ENCODE data around the gene SERP2. TPM values are rescaled to one million over a fixed set of nuclear protein-coding genes. Genes with fewer than 3 reads are reported as not detected.
"Not testable (repeated sequence)": the region's sequence is repeated elsewhere in the genome, so short reads cannot be mapped to it uniquely, and the experiment has no call there.

Gene SERP2
- not detected in 2 replicates for total RNA-seq (2014; rRNA removed; shearing (Covaris generic); ENCODE audit: low replicate concordance)

GRCh38 chr13:44373601-44374347, at the start of gene SERP2:
Gene SERP2, plus strand, starts transcription at chr13:44373824. Its CDS starts 202 bp downstream, at chr13:44374026.
- Histone ChIP-seq H3K4me3 (no peak within 1 kb of the TSS), H3K9me3 (no peaks in the 10 kb centered on the region), H3K27me3 (no peaks in the 10 kb centered on the region), H3K36me3 (no peaks in the 10 kb centered on the region)
- no peak for DNase-seq

GRCh38 chr13:44326961-44327360, 46.7 kb upstream of the SERP2 start:
- Histone ChIP-seq H3K27me3 (no peaks in the 10 kb centered on the region), H3K36me3 (no peaks in the 10 kb centered on the region), H3K9me3 (peaks cover 4% of the 10 kb centered on the region), H3K4me3 (no peak overlapping the region)
- DNase-seq, result no peak

- H3K4me3 ChIP-seq, H3K36me3 ChIP-seq, DNase-seq, H3K9me3 ChIP-seq, H3K27me3 ChIP-seq: not testable (repeated sequence)
Measured at GRCh38 chr13:44329041-44329440, 44.6 kb upstream of the SERP2 start.

- DNase-seq, result no peak
- Histone ChIP-seq H3K9me3 (peaks cover 4% of the 10 kb centered on the region), H3K4me3 (no peak overlapping the region), H3K36me3 (no peaks in the 10 kb centered on the region), H3K27me3 (no peaks in the 10 kb centered on the region)
Measured at GRCh38 chr13:44329909-44330545, 43.6 kb upstream of the SERP2 start.

- no peak for DNase-seq
- no peak overlapping the region for H3K4me3 ChIP-seq
- no peaks in the 10 kb centered on the region for H3K36me3 ChIP-seq
- peaks cover 4% of the 10 kb centered on the region for H3K9me3 ChIP-seq
- H3K27me3 ChIP-seq, result no peaks in the 10 kb centered on the region
Measured at GRCh38 chr13:44331446-44331845, 42.2 kb upstream of the SERP2 start.

- DNase-seq, result peak; percentile 76
- H3K9me3 ChIP-seq, result peaks cover 4% of the 10 kb centered on the region
- H3K4me3 ChIP-seq, result no peak overlapping the region
- H3K27me3 ChIP-seq, result no peaks in the 10 kb centered on the region
- no peaks in the 10 kb centered on the region for H3K36me3 ChIP-seq
Measured at GRCh38 chr13:44331912-44332851, 41.4 kb upstream of the SERP2 start.

GRCh38 chr13:44333950-44334655, 39.5 kb upstream of the SERP2 start:
- H3K36me3 ChIP-seq, result no peaks in the 10 kb centered on the region
- no peaks in the 10 kb centered on the region for H3K27me3 ChIP-seq
- no peak overlapping the region for H3K4me3 ChIP-seq
- DNase-seq, result no peak
- no peaks in the 10 kb centered on the region for H3K9me3 ChIP-seq

- no peak for DNase-seq
Measured at GRCh38 chr13:44334751-44335150, 38.9 kb upstream of the SERP2 start.

GRCh38 chr13:44336934-44337333, 36.7 kb upstream of the SERP2 start:
- no peaks in the 10 kb centered on the region for H3K36me3 ChIP-seq
- H3K4me3 ChIP-seq, result no peak overlapping the region
- no peaks in the 10 kb centered on the region for H3K9me3 ChIP-seq
- no peak for DNase-seq
- H3K27me3 ChIP-seq, result no peaks in the 10 kb centered on the region

More at GRCh38 chr13:44334751-44335150, 38.9 kb upstream of the SERP2 start:
- no peak overlapping the region for H3K4me3 ChIP-seq
- no peaks in the 10 kb centered on the region for H3K9me3 ChIP-seq
- no peaks in the 10 kb centered on the region for H3K27me3 ChIP-seq
- no peaks in the 10 kb centered on the region for H3K36me3 ChIP-seq

GRCh38 chr13:44337581-44337980, 36.0 kb upstream of the SERP2 start:
- no peak for DNase-seq
- Histone ChIP-seq H3K27me3 (no peaks in the 10 kb centered on the region), H3K4me3 (no peak overlapping the region), H3K9me3 (no peaks in the 10 kb centered on the region), H3K36me3 (no peaks in the 10 kb centered on the region)

- no peak overlapping the region for H3K4me3 ChIP-seq
- DNase-seq, result no peak
- no peaks in the 10 kb centered on the region for H3K27me3 ChIP-seq
- H3K36me3 ChIP-seq, result no peaks in the 10 kb centered on the region
- peaks cover 2% of the 10 kb centered on the region; the same call in 1 of the 2 replicates for H3K9me3 ChIP-seq
Measured at GRCh38 chr13:44340508-44340907, 33.1 kb upstream of the SERP2 start.

- H3K36me3 ChIP-seq, result no peaks in the 10 kb centered on the region
- no peak for DNase-seq
- H3K27me3 ChIP-seq, result no peaks in the 10 kb centered on the region
- H3K9me3 ChIP-seq, result peaks cover 2% of the 10 kb centered on the region; the same call in 1 of the 2 replicates
- H3K4me3 ChIP-seq, result no peak overlapping the region
Measured at GRCh38 chr13:44342741-44343140, 30.9 kb upstream of the SERP2 start.

- Histone ChIP-seq H3K4me3 (no peak overlapping the region), H3K36me3 (no peaks in the 10 kb centered on the region), H3K9me3 (peaks cover 2% of the 10 kb centered on the region; the same call in 1 of the 2 replicates), H3K27me3 (no peaks in the 10 kb centered on the region)
- no peak for DNase-seq
Measured at GRCh38 chr13:44346534-44346933, 27.1 kb upstream of the SERP2 start.

- no peak for DNase-seq
Measured at GRCh38 chr13:44347301-44347700, 26.3 kb upstream of the SERP2 start.

GRCh38 chr13:44347949-44348348, 25.7 kb upstream of the SERP2 start:
- no peak overlapping the region for H3K4me3 ChIP-seq
- H3K36me3 ChIP-seq, result no peaks in the 10 kb centered on the region
- no peak for DNase-seq
- peaks cover 2% of the 10 kb centered on the region; the same call in 1 of the 2 replicates for H3K9me3 ChIP-seq
- H3K27me3 ChIP-seq, result no peaks in the 10 kb centered on the region

More at GRCh38 chr13:44347301-44347700, 26.3 kb upstream of the SERP2 start:
- Histone ChIP-seq H3K36me3 (no peaks in the 10 kb centered on the region), H3K9me3 (peaks cover 2% of the 10 kb centered on the region; the same call in 1 of the 2 replicates), H3K4me3 (no peak overlapping the region), H3K27me3 (no peaks in the 10 kb centered on the region)

- Histone ChIP-seq H3K27me3 (no peaks in the 10 kb centered on the region), H3K4me3 (no peak overlapping the region), H3K36me3 (no peaks in the 10 kb centered on the region), H3K9me3 (no peaks in the 10 kb centered on the region)
- DNase-seq, result no peak
Measured at GRCh38 chr13:44350775-44351504, 22.7 kb upstream of the SERP2 start.
